ENCODE measurements around the gene CYTH2.

- no peak for TF ChIP-seq POLR2A (IDR thresholded peaks at IDR 0.05)
- TF ChIP-seq CTCF (IDR thresholded peaks at IDR 0.05): no peak
Measured at GRCh38 chr19:48518207-48518606, 49.0 kb downstream of the CYTH2 start.
